KOPT-K1 (cell line): Measurements from ENCODE around the gene CBX4.
A peak's percentile ranks its signal among the peaks of the same experiment; 100 is the strongest.
"Not testable (repeated sequence)": the region's sequence is repeated elsewhere in the genome, so short reads cannot be mapped to it uniquely, and the experiment has no call there.

Source experiments
- H3K27ac ChIP-seq: fragments of 200-600 bp; sonication (generic); 2 replicates; pipeline ENCODE4 v1.5.1; 2016; ENCODE audit warnings: antibody characterized with exemption, mild to moderate bottlenecking, low read depth, low read length; ENCODE audit not compliant: poor library complexity, severe bottlenecking
- H3K36me3 ChIP-seq: fragments of 200-600 bp; sonication (generic); 2 replicates; pipeline ENCODE4 v1.5.1; 2017; ENCODE audit warnings: antibody characterized with exemption, mild to moderate bottlenecking, low read length, moderate library complexity; ENCODE audit not compliant: insufficient read depth
- H3K9me3 ChIP-seq: fragments of 200-600 bp; sonication (generic); 2 replicates; pipeline ENCODE4 v1.5.1; 2017; ENCODE audit warnings: antibody characterized with exemption, low read length, mild to moderate bottlenecking; ENCODE audit not compliant: insufficient read depth, poor library complexity, severe bottlenecking

CBX4 gene

DNA sequence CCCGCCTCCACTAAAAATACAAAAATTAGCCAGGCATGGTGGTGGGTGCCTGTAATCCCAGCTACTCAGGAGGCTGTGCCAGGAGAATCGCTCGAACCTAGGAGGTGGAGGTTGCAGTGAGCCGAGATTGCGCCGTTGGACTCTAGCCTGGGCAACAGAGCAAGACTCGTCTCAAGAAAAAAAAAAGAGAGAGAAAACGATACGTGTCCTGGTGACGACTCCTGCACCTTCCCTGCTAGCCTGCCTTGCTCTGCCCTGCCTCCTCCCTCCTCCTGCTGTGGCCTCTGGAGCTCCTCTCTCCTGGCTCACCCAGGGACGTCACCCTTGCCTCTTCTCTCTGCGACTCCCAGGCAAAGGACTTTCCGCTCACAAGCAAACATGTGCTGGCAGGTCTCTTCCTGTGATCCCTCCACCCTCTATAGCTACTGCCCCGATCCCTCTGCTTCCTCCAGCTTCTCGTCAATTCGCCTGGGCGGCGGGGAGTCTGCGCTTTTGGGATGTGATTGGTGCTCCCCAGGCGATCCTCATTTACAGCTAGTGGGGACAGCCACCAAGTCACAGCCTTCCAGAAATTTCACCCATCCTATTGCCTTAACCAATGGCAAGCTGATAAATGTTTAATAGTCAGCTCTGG lies 25.5 kb upstream of the CBX4 start:
- no peaks in the 10 kb centered on the region for H3K9me3 ChIP-seq
- H3K36me3 ChIP-seq: no peaks in the 10 kb centered on the region
- no peak overlapping the region for H3K27ac ChIP-seq

DNA sequence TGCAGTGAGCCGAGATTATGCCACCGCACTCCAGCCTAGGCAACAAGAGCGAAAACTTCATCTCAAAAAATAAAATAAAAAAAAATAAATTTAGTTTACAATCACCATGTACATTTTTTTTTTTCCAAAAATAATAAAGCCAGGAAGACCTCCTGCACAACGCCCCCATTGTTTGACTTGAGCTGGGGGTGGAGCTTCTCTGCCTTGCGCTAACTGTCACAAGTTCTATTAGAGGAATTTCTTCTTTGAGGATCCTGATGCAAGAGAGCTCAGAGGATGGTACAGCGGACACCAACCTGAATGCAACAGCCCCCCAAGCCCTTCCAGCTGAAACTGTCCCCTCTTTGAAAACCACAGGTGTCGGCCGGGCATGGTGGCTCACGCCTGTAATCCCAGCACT lies 24.9 kb upstream of the CBX4 start:
- H3K36me3 ChIP-seq: no peaks in the 10 kb centered on the region
- H3K9me3 ChIP-seq: no peaks in the 10 kb centered on the region
- H3K27ac ChIP-seq: no peak overlapping the region

DNA sequence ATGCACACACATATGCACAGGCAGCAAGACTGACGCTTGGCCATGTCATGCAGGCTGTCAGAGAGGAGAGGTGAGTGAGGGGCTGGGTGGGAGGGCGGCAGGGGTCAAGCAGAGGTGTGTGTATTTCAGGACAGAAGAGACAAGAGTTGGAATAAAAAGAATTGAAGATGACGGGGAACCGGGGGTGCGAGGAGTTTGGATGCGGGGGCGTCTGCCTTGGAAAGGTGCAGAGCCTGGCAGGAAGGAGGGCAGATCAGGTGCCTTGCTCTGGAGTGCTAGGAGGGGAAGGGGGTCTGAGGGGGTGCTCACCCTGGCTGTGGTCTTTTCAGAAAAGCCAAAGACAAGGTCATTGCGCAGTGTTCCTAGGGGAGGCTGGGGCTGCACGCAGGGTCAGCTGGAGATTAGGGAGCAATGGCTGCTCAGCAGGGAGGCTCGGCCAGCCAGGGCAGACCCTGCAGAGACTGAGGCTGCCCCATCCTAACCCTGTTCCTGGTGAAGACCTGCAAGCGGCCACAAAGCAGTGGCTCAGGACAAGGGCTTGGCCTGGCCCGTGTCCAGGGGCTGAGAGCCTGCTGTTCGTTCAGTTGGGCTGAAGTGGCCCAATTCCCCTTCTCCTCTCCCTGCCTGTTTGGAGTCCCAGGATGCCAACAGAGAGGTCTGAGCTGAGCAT lies 23.7 kb upstream of the CBX4 start:
- no peak overlapping the region for H3K27ac ChIP-seq
- H3K9me3 ChIP-seq: no peaks in the 10 kb centered on the region
- H3K36me3 ChIP-seq: no peaks in the 10 kb centered on the region

DNA sequence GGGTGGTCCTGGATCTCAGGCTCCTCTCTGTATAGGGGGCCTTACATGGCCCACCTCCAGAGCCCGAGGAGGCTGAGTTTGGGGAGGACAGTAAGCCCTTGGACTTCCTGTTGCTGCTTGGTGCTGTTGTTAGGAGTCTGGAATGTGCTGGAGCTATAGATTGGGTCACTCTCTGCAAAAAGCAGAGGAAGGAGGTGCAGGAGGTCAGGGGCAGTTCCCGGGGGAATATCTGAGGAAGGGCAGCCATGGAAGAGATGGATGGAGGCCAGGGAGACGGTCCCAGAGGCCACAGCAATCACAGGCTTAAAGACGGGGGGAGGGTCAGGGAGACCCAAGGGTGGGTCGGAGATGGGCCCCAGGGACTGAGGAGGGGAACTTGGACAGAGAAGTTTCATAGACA lies 23.0 kb upstream of the CBX4 start:
- Histone ChIP-seq H3K9me3 (no peaks in the 10 kb centered on the region), H3K27ac (no peak overlapping the region), H3K36me3 (no peaks in the 10 kb centered on the region)

DNA sequence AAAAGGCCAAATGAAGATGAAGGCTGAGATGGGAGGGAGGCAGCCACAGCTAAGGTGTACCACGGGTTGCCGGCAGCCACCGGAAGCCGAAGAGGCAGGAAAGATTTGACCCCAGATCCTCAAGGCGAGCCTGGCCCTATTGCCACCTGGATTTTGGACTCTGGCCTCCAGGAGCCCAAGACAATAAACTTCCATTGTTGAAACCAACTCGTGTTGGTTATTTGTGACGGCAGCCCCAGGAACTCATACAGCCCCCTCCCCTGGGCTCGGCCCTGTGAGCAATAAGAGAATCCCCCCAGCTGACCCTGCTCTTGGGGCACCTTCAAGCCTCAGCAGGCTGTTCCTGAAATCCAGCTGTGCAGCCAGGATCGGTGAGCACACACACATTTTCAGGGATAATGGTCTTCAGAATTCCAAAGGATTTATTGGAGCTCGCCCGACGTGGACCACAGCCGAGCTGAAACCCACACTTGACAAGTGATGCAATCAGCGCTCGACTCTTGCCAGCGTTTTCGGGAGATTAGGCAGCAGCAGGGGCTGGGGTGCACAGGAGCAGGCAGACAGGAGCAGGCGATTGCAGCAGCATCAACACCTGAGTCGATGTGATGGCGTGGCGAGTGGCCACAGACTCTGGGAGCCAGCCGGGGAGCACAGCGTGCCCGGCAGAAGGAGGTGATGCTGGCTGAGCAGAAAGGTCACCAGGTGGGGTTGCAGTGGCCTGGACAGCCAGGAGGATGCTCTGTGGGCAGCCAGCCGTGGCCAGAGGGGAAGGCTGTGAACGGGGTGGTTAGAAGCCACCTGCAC lies 22.4 kb upstream of the CBX4 start:
- H3K36me3 ChIP-seq: no peaks in the 10 kb centered on the region
- no peaks in the 10 kb centered on the region for H3K9me3 ChIP-seq
- no peak overlapping the region for H3K27ac ChIP-seq

DNA sequence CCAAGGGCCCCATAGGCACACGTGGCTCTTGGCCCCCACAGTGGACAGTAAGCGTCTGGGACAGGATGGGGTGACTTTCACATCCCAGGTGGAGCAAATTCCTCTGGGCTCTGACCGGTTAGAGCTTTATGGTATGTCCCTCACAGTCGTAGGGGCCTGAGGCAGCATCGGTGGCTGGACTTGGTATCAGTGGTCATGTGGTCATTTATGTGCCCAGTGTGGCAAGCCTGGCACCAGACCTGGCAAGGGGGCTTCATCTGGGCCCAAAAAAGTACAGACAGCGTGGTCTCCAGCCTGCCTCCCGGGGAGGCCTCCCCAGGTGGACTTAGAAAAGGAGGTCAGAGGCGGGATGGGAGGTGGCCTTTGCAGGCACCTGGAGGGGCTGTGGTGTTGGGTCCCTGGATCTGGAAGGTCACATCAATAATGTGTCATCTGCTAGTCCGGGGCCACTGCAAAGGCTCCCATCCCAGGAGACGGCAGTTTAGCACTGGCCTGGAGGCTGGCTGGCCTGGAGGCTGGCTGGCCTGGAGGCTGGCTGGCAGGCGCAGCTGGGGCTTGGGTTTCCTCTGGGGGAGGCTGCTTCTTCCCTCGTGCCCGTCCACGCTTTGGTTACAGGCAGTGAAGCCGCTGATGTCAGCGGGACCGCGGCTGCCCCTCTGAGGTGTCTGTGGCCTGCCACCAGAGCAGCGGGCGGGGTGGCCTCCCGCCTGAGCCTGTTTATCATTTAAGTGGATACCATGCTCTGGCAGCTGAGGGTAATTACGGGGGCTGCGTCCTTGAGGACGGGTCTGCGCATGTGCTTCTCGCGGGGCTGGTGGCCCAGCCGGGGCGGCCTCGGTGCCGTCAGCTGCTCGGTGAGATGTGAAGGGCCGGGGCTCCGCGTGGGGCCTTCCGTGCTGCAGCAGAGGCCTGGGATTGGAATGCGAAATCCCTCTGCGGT lies 20.7 kb upstream of the CBX4 start:
- Histone ChIP-seq H3K9me3 (no peaks in the 10 kb centered on the region), H3K36me3 (no peaks in the 10 kb centered on the region), H3K27ac (no peak overlapping the region)

DNA sequence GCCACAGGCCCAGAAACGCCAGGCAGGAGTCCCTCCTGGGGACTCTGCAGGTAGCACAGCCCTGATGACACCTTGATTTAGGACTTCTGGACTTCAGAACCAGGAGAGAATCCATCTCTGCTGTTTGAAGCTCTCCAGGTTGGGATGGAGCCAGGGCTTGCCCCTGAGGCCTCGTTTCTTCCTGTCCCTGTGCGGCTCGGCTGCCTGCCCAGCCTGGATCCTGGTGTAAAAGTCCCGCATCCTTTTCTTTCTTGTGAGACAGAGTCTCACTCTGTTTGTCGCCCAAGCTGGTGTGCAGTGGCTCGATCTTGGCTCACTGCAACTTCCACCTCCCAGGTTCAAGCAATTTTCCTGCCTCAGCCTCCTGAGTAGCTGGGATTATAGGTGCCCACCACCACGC lies 17.9 kb upstream of the CBX4 start:
- no peaks in the 10 kb centered on the region for H3K9me3 ChIP-seq
- no peak overlapping the region for H3K27ac ChIP-seq
- no peaks in the 10 kb centered on the region for H3K36me3 ChIP-seq

DNA sequence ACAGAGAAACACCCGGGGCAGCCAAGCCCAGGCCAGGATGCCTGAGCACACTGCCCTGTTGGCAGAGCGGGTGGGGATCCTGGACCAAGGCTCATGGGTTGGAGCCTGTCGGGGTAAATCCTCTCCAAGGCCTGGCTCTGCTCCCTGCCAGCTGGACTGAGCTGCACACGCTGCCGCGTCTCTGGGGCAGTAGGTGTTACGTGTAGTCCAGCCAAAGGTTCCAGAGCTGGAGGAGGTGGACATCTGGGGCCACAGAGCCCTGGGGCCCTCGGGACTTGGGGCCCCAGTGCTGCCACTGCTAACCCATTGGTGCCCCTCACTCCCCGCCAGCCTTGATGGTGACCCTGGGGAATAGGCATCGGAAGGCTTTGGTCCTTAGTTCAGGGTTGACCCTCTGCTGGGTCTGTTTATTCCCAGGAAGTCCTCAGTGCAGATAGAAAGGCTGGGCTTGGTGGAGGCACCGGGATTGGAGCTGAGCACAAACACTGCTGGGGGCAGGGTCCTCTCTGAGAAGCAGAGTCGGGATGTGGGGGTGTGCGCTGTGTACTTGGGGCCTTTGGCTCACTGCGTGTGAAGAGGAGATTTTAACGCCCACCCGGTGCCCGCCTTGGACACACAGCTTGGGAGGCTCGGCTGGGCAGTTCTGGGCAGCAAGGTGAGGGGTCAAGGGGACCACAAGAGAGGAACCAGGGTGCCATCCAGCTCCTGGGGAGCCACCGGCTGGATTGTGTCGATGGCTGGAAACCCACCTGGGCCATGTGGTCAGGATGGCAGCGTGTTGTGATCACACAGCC lies 16.3 kb upstream of the CBX4 start:
- H3K36me3 ChIP-seq: no peaks in the 10 kb centered on the region
- no peaks in the 10 kb centered on the region for H3K9me3 ChIP-seq
- no peak overlapping the region for H3K27ac ChIP-seq

DNA sequence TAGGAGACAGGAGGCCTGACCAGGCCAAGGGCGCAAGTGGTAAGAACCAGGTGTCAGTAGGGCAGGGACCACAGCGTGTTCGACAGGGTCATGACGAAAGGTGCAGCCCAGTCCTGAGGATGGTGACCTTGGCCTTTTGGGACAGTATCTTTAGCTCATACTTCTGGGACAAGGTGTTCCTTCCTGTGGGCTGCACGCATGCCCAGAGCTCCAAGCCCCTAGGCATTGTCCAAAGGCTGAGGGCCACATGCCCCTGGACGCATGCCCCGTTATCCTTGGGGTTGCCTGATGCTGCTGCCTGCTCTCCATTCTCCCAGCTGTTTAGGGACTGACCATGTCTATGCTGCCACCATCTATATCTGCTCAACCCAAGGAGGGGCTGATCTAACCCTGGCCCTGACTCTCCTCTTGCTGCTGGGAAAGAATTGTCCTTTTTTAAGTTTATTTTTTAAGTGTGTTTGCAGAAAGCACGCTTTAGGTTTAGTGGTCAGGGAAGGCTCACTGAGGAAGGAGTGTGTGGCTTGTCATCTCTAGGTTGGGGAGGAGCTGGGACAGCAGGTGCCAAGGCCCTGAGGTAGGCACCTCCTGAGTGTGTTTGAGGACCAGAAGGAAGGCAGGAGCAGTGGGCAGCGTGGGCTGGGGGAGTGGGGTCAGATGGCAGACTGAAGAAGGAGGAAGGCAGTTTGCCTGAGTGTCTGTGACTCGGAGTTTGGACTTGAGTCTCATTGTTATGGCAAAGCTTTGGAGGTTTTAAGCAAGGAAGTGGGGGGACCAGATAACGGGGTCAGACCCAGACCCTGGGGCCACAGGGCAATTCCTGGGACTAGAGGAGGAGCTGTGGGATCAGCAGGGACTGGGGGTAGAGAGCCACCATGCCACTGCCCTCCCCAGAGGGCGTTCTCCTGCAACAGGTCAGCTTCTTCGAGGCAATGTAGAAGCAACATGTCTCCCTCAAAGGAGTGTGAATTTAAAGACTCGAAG lies 15.1 kb upstream of the CBX4 start:
- Histone ChIP-seq H3K9me3 (no peaks in the 10 kb centered on the region), H3K27ac (no peak overlapping the region), H3K36me3 (no peaks in the 10 kb centered on the region)

DNA sequence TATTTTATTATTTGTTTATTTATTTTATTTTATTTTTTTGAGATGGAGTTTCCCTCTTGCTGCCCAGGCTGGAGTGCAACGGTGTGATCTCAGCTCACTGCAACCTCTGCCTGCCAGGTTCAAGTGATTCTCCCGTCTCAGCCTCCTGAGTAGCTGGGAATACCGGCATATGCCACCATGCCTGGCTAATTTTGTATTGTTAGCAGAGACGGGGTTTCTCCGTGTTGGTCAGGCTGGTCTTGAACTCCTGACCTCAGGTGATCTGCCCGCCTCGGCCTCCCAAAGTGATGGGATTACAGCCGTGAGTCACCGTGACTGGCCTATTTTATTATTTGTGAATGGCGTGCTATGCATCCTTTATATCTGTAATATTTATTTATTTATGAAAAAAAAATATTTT lies 13.9 kb upstream of the CBX4 start:
- H3K27ac ChIP-seq: peak overlapping the region; percentile 56
- H3K36me3 ChIP-seq, H3K9me3 ChIP-seq: not testable (repeated sequence)

DNA sequence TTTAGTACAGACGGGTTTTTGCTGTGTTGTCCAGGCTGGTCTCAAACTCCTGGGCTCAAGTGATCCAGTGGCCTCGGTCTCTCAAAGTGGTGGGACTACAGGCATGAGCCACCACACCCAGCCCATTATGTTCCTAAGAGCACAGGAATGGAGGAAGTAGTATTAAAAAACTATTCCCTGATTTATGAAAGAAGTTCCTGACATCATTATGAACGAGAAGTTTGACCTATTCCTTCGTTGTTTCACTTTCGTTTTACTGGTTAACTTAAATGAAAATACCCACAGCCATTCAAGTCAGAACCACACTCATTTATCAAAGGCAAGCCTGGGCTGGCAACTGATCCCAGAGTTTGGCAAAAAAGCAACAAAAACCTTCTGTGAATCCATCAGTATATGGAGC lies 13.5 kb upstream of the CBX4 start:
- H3K36me3 ChIP-seq: no peaks in the 10 kb centered on the region
- H3K9me3 ChIP-seq: no peaks in the 10 kb centered on the region
- peak overlapping the region; percentile 56 for H3K27ac ChIP-seq

DNA sequence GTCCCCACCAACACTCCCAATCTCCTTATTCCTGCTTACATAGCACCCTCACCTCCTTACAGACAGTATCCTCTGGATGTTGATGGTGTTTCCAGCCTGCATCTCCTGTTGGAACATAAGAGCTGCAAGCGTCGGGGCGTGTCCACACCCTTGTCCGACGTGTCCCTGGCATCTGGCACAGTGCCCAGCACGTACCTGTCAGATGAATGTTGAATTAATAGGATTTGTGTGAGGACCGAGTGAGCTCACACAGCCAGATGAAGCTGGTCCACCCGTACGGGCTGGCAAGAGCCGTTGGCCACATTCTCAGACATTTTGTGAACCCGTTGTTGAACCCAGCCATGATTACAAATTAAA lies 12.2 kb upstream of the CBX4 start:
- Histone ChIP-seq H3K9me3 (no peaks in the 10 kb centered on the region), H3K36me3 (no peaks in the 10 kb centered on the region), H3K27ac (no peak overlapping the region)

DNA sequence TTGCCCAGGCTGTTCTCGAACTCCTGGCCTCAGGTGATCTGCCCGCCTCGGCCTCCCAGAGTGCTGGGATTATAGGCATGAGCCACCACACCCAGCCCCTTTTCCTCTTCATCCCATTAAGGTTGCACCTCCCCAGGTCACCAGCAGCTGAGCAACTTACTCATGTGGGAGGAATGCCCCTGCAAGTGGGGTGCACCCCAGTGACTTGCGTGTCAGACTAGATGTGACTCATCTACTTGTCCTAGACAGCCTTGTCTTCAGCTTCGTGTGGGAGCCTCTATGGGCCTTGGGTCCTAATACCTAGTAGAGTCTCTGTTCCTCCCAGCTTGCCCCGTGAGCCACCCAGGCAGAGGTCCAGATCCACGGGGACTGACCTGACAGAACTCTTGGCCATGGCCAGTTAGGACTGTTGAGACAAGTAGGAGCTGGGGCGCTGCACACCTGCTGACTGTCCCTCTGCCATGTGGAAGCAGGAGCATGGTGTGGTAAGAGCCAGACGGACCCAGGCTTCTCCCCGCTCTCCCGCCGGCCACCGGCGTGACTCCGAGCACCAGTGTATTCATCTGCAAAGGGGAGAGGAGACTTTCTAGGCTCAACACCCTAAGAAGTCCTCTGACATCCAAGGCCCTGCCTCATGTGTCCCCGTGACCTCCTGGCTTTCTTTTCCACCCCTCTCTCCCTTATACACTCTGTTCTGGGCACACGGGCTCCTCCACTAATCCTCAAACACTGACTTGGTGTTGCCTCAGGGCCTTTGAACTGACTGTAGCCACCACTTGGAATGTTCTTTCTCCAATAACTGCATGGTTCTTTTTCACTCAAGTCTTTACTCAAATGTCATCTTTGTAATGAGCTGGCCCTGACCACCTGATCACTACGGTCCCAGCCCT lies 11.6 kb upstream of the CBX4 start:
- H3K27ac ChIP-seq: no peak overlapping the region
- H3K9me3 ChIP-seq: no peaks in the 10 kb centered on the region
- H3K36me3 ChIP-seq: no peaks in the 10 kb centered on the region
